C4-2B (cell line): Measurements from ENCODE around the gene WDR93.

Experiments used
- H3K27ac ChIP-seq: fragments of 450-650 bp; 2 replicates; pipeline ENCODE4 v1.5.1; 2017
- ZFX ChIP-seq: fragments of 450-650 bp; IDR thresholded peaks from 2 replicates; pipeline ENCODE4 v1.6.1; 2017
- TF ChIP-seq, protein P1 (sequence below): fragments of 450-650 bp; conservative IDR thresholded peaks from 2 replicates; pipeline ENCODE4 v1.5.1; 2017; ENCODE audit warnings: mild to moderate bottlenecking

Gene WDR93

DNA sequence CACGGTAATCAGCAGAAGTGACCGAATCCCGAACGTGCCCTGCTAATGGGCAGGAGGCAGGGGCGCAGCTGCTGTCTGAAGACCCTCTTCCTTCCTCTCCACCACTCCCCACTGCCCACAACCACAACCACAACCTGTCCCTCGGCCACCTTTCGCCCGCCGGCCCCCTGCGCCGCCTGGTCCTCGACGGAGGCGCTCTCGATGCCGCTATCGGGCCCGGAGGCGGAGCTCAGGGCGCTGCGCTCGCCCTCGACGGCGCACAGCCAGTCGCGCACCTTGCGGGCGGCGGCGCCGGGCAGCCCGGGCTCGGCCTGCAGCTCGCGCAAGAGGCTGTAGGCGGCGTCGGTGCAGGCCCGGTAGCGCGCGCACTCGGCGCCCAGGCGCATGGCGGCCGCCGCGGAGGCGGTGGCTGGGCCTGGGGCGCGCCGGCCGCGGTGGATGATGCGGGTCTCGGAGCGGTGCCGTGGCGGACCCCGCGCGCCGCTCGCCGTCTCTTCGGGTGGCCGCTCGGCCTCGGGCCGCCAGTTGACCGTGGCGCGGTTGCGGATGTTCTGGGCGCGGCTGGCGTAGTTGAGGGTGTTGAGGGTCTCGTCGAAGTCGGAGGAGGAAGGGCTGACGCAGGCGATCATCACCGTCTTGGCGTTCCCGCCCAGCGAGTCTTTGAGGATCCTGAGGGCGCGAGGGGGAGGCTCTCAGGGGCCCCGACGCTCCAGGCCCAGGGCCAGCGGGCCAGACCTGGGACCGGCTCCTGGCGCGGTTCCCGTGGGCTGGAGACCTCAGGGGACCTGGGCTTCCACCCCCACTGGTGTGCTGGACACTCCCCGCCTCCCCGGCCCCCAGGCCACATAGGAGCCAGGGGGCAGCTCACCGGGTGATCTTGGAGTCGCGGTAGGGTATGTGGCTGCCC, 42.3 kb upstream of the WDR93 start:
- H3K27ac ChIP-seq: no peak overlapping the region
- no peak for TF ChIP-seq ZFX
- TF ChIP-seq, protein P1, sequence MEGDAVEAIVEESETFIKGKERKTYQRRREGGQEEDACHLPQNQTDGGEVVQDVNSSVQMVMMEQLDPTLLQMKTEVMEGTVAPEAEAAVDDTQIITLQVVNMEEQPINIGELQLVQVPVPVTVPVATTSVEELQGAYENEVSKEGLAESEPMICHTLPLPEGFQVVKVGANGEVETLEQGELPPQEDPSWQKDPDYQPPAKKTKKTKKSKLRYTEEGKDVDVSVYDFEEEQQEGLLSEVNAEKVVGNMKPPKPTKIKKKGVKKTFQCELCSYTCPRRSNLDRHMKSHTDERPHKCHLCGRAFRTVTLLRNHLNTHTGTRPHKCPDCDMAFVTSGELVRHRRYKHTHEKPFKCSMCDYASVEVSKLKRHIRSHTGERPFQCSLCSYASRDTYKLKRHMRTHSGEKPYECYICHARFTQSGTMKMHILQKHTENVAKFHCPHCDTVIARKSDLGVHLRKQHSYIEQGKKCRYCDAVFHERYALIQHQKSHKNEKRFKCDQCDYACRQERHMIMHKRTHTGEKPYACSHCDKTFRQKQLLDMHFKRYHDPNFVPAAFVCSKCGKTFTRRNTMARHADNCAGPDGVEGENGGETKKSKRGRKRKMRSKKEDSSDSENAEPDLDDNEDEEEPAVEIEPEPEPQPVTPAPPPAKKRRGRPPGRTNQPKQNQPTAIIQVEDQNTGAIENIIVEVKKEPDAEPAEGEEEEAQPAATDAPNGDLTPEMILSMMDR: no peak

DNA sequence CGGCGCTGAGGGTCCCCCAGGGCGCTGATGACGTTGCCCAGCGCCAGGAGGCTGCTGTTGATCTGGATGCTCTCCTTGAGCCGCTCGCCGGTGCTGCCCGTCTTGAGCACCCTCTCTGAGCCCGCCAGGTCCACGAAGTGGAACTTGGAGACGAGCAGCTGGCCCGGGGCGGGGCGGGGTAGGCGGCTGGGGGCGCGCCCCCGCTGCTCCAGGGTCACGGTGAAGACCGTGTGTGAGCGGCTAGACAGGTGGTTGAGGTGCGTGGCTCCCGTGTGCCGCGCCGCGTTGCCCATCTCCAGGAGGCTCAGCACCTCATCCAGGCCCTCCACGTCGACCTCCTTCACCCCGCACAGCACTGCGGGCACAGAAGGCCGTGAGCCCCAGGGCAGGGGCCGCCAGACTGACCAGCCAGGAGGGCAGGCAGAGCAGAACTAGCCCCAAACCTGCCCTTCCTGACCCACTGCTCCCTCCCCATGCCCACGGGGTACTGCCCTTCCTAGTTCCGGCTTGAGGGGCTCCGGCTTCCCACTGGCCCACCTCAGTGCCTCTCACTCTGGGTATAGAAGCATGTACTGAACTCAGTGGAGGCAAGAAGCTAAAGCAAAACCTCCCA, 41.5 kb upstream of the WDR93 start:
- TF ChIP-seq ZFX: no peak
- TF ChIP-seq, protein P1: no peak
- H3K27ac ChIP-seq: no peak overlapping the region

GRCh38 chr15:89649716-89650115, 40.9 kb upstream of the WDR93 start:
- TF ChIP-seq, protein P1: no peak
- no peak for TF ChIP-seq ZFX
- H3K27ac ChIP-seq: no peak overlapping the region

DNA sequence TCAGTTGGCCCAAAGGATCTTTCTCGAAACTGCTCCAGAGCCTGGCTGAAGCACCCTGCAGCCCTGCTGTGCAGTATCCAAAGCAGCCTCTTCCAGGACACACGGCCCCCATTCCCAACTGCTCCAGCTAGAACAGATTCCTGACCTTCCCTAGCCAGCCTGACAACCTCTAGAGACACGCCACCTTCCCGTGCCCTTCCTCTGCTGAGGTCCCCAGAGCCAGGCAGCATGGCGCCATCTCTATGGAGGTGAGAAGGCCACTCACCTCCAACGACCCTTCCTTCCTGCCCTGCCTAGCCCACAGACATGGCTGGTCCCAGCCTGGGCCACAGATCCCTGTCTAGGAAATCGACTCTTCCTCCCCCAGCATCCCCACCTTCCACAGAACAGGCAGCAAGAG, 38.5 kb upstream of the WDR93 start:
- no peak overlapping the region for H3K27ac ChIP-seq
- TF ChIP-seq, protein P1: no peak

DNA sequence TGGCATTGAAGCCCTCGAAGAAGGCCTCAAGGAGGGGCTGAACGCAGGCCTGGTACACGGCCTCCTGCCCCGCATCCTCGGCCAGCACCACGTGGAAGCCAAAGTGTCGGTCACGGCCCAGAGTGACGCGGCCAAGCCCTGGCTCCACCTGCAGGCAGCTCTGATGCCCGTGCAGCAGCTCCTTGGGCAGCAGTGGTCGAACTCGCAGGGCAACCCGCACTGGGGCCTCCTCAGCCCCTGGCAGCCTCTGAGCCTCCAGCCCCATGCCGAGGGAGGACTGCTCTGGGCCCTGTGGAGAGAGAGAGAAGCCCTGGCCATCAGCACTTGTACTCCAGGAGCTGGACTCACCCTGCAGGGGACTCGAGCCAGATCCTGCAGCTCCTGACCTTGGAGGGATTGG, 37.9 kb upstream of the WDR93 start:
- no peak for TF ChIP-seq ZFX
- TF ChIP-seq, protein P1: no peak; the same call in 1 of the 2 replicates
- H3K27ac ChIP-seq: no peak overlapping the region

DNA sequence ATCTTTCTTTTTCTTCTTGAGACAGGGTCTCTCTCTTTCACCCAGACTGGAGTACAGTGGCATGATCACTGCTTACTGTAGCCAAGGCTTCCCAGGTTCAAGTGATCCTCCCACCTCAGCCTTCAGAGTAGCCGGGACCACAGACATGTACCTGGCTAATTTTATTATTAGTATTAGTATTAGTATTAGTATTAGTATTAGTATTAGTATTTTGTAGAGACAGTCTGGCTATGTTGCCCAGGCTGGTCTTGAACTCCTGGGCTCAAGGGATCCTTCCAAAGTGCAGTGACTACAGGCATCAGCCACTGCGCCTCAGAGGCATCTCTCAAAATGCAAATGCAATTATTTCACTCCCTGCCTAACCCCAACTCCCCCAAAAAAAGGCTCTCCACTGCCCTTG, 37.0 kb upstream of the WDR93 start:
- TF ChIP-seq, protein P1: no peak
- no peak for TF ChIP-seq ZFX
- no peak overlapping the region for H3K27ac ChIP-seq

DNA sequence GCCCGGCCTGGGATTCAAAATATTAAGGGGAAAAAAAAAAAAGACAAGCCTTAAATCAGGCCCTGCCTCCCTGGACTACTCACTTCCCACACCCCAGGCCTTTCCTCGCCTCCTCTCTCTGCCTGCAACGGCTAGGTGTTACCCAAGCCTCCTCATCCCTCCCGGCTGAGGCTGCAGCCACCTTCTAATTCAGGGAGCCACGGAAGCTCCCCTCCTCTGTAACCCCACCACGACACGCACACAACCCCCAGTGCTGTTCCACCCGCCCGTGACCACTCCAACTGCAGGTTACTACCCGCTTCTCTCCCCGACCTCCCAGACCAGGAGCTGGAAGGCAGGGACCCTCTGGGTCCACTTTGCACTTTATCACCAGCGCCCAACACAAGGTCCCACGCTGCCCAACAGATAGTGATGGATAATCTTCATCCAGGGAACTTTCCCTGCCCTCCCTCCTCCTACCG, 36.3 kb upstream of the WDR93 start:
- TF ChIP-seq, protein P1: no peak
- TF ChIP-seq ZFX: no peak
- no peak overlapping the region for H3K27ac ChIP-seq
